GM12878 (cell line): ENCODE measurements around the gene CCDC88C. TPM values are rescaled to one million over a fixed set of nuclear protein-coding genes. Genes with fewer than 3 reads are reported as not detected.

ENCODE experiments used
- BACH1 ChIP-seq: fragments of 450-650 bp; IDR thresholded peaks from 2 replicates; pipeline ENCODE4 v1.6.1; 2017; ENCODE audit warnings: mild to moderate bottlenecking, borderline replicate concordance
- BMI1 ChIP-seq: fragments of 450-650 bp; IDR thresholded peaks from 2 replicates; pipeline ENCODE4 v1.6.1; 2016; ENCODE audit warnings: mild to moderate bottlenecking, moderate library complexity, borderline replicate concordance
- BRCA1 ChIP-seq: IDR thresholded peaks from 2 replicates; pipeline ENCODE4 v1.6.1; 2011; ENCODE audit warnings: low read depth, low read length, improper control_type of control experiment
- CHD2 ChIP-seq: IDR thresholded peaks from 2 replicates; pipeline ENCODE4 v1.6.1; 2011; ENCODE audit warnings: low read depth, low read length, improper control_type of control experiment, borderline replicate concordance
- IRF4 ChIP-seq: IDR thresholded peaks from 2 replicates; pipeline ENCODE4 v1.6.1; 2011; ENCODE audit warnings: low read depth, low read length
- MXI1 ChIP-seq: fragments of 150-350 bp; IDR thresholded peaks from 2 replicates; pipeline ENCODE4 v1.6.1; 2011; ENCODE audit warnings: low read depth, mild to moderate bottlenecking, inconsistent platforms, low read length, improper control_type of control experiment
- NBN ChIP-seq: fragments of 450-650 bp; IDR thresholded peaks from 2 replicates; pipeline ENCODE4 v1.6.1; 2016
- NFYA ChIP-seq: IDR thresholded peaks from 2 replicates; pipeline ENCODE4 v1.6.1; 2011; ENCODE audit warnings: low read depth, mild to moderate bottlenecking, low read length, improper control_type of control experiment, borderline replicate concordance
- NR2F1 ChIP-seq: fragments of 450-650 bp; conservative IDR thresholded peaks from 2 replicates; pipeline ENCODE4 v1.6.1; 2017; ENCODE audit warnings: mild to moderate bottlenecking
- RBBP5 ChIP-seq: fragments of 200-600 bp; sonication (generic); conservative IDR thresholded peaks from 2 replicates; pipeline ENCODE4 v1.6.1; 2016
- SMC3 ChIP-seq: IDR thresholded peaks from 2 replicates; pipeline ENCODE4 v1.6.1; 2011; ENCODE audit warnings: low read length, improper control_type of control experiment, borderline replicate concordance
- SRF ChIP-seq, 2 experiments: IDR thresholded peaks; 2 replicates each; pipeline ENCODE4 v1.6.1; 2011; ENCODE audit warnings: low read depth in 2 of 2, low read length in 2 of 2, mild to moderate bottlenecking in 1 of 2, moderate library complexity in 1 of 2
- TCF7 ChIP-seq: IDR thresholded peaks from 2 replicates; pipeline ENCODE4 v1.6.1; 2014; ENCODE audit warnings: antibody characterized with exemption, borderline replicate concordance
- YBX1 ChIP-seq: fragments of 450-650 bp; IDR thresholded peaks from 2 replicates; pipeline ENCODE4 v1.6.1; 2016; ENCODE audit warnings: antibody characterized with exemption
- YY1 ChIP-seq: IDR thresholded peaks from 2 replicates; pipeline ENCODE4 v1.6.1; 2011; ENCODE audit warnings: low read depth, mild to moderate bottlenecking, low read length
- ZBED1 ChIP-seq: IDR thresholded peaks from 2 replicates; pipeline ENCODE4 v1.6.1; 2016; ENCODE audit warnings: borderline replicate concordance
- polyA plus RNA-seq, 11 experiments: library from polyadenylated mRNA; depleted of rRNA in 4 of 11; unstranded in 6 of 11; stranded (reverse) in 5 of 11; fragments of >200 nt; fragmentation: Nextera tagmentation in 4 of 11; fragmentation: Illumina TruSeq in 1 of 11; extraction: Ambion mirVana in 4 of 11; extraction: Trizol in 1 of 11; gene quantifications; 1 replicate in 1 of 11; 2 replicates in 10 of 11; pipeline versions ENCODE4 v1.2.1 to v1.2.3, GENCODE V29; 2011 to 2016; ENCODE audit warnings: inconsistent platforms in 2 of 11, missing spikeins in 2 of 11, low read depth in 1 of 11
- total RNA-seq, 4 experiments: library from RNA; depleted of rRNA in 3 of 4; stranded (reverse); fragments of >200 nt in 3 of 4; fragmentation: Illumina TruSeq in 1 of 4; extraction: Trizol in 1 of 4; gene quantifications; 2 replicates each; pipeline versions ENCODE4 v1.2.1 to v1.2.3, GENCODE V29; 2013 to 2021
- TF ChIP-seq, protein P1 (sequence below): IDR thresholded peaks from 2 replicates; pipeline ENCODE4 v1.6.1; 2012; ENCODE audit warnings: mild to moderate bottlenecking, low read depth, low read length
- TF ChIP-seq, protein P2 (sequence below): fragments of 450-650 bp; IDR thresholded peaks from 2 replicates; pipeline ENCODE4 v1.6.1; 2017; ENCODE audit warnings: borderline replicate concordance
- TF ChIP-seq, protein P3 (sequence below): IDR thresholded peaks from 2 replicates; pipeline ENCODE4 v1.6.1; 2012; ENCODE audit warnings: low read depth, low read length, improper control_type of control experiment
- TF ChIP-seq, protein P4 (sequence below): IDR thresholded peaks from 2 replicates; pipeline ENCODE4 v1.6.1; 2011; ENCODE audit warnings: low read depth, mild to moderate bottlenecking, low read length, moderate library complexity, borderline replicate concordance; ENCODE audit errors: extremely low read depth
- TF ChIP-seq, protein P5 (sequence below): fragments of 450-650 bp; IDR thresholded peaks from 2 replicates; pipeline ENCODE4 v1.6.1; 2017; ENCODE audit warnings: mild to moderate bottlenecking, moderate library complexity

Gene CCDC88C
- total and polyA plus RNA-seq, 10 of the 15 experiments (the other 5 are each of a cell fraction or from before 2014, with no cell fraction given) = 4.0 to 79.6 (median 36.6) TPM

DNA sequence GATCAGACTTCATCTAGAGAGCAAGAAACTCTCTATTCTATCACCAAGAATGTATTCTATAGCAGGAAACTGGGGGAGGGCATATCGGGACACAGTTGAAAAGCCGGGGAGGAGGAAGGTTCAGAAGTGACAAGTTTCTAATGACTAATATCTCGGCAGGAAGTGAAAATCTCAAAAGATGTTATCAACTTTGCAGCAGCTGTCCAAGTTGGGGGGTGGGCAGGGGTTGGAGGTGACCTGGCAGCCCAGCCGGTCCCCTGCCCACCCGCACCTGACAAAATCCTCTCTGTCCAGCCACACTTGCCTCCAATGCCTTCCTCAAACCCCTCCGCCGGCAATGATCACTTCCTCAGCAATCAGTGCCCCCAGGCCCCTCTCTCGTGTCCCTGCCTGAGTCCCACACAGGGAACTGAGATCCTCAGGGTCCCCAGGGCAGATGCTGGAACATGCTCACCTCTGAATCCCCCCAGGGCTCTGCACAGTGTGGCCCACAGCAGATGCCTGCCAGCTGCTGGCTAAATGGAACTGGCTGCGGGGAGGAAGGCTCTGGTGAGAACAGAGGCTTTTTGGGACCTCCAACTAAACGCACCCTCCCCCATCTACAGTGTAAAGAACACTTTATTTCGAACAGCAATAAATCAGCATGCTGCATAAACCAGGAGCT lies 43.9 kb downstream of the CCDC88C start (continued):
- TF ChIP-seq, protein P1, sequence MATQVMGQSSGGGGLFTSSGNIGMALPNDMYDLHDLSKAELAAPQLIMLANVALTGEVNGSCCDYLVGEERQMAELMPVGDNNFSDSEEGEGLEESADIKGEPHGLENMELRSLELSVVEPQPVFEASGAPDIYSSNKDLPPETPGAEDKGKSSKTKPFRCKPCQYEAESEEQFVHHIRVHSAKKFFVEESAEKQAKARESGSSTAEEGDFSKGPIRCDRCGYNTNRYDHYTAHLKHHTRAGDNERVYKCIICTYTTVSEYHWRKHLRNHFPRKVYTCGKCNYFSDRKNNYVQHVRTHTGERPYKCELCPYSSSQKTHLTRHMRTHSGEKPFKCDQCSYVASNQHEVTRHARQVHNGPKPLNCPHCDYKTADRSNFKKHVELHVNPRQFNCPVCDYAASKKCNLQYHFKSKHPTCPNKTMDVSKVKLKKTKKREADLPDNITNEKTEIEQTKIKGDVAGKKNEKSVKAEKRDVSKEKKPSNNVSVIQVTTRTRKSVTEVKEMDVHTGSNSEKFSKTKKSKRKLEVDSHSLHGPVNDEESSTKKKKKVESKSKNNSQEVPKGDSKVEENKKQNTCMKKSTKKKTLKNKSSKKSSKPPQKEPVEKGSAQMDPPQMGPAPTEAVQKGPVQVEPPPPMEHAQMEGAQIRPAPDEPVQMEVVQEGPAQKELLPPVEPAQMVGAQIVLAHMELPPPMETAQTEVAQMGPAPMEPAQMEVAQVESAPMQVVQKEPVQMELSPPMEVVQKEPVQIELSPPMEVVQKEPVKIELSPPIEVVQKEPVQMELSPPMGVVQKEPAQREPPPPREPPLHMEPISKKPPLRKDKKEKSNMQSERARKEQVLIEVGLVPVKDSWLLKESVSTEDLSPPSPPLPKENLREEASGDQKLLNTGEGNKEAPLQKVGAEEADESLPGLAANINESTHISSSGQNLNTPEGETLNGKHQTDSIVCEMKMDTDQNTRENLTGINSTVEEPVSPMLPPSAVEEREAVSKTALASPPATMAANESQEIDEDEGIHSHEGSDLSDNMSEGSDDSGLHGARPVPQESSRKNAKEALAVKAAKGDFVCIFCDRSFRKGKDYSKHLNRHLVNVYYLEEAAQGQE = no peak
- no peak for TF ChIP-seq BRCA1
- TF ChIP-seq SMC3 = peak; percentile 18; the same call in 1 of the 2 replicates
- TF ChIP-seq, protein P2, sequence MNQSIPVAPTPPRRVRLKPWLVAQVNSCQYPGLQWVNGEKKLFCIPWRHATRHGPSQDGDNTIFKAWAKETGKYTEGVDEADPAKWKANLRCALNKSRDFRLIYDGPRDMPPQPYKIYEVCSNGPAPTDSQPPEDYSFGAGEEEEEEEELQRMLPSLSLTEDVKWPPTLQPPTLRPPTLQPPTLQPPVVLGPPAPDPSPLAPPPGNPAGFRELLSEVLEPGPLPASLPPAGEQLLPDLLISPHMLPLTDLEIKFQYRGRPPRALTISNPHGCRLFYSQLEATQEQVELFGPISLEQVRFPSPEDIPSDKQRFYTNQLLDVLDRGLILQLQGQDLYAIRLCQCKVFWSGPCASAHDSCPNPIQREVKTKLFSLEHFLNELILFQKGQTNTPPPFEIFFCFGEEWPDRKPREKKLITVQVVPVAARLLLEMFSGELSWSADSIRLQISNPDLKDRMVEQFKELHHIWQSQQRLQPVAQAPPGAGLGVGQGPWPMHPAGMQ = no peak
- peak; percentile 76; the same call in 1 of the 2 replicates for TF ChIP-seq CHD2
- TF ChIP-seq ZBED1 = peak; percentile 99
- peak in 1 of 2 experiments; percentile 49; a peak in 1 of 4 replicates for TF ChIP-seq SRF (IDR thresholded peaks at IDR 0.05; ENCODE audit: low read depth in 2 of 2, low read length in 2 of 2)
- TF ChIP-seq MXI1 = no peak
- TF ChIP-seq NBN = peak; percentile 82; the same call in 1 of the 2 replicates
- TF ChIP-seq, protein P3, sequence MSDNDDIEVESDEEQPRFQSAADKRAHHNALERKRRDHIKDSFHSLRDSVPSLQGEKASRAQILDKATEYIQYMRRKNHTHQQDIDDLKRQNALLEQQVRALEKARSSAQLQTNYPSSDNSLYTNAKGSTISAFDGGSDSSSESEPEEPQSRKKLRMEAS = 0 out of 2 replicates have a peak, but pooled peaks have one; percentile 20
- peak; percentile 72; the same call in 1 of the 2 replicates for TF ChIP-seq BMI1
- TF ChIP-seq NFYA = no peak
- no peak for TF ChIP-seq TCF7
- TF ChIP-seq RBBP5 = no peak
- TF ChIP-seq, protein P4, sequence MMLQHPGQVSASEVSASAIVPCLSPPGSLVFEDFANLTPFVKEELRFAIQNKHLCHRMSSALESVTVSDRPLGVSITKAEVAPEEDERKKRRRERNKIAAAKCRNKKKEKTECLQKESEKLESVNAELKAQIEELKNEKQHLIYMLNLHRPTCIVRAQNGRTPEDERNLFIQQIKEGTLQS = no peak
- TF ChIP-seq YY1 = 0 out of 2 replicates have a peak, but pooled peaks have one; percentile 6
- no peak for TF ChIP-seq YBX1
- TF ChIP-seq BACH1 = peak; percentile 94
- TF ChIP-seq IRF4 = peak; percentile 95
- TF ChIP-seq, protein P5, sequence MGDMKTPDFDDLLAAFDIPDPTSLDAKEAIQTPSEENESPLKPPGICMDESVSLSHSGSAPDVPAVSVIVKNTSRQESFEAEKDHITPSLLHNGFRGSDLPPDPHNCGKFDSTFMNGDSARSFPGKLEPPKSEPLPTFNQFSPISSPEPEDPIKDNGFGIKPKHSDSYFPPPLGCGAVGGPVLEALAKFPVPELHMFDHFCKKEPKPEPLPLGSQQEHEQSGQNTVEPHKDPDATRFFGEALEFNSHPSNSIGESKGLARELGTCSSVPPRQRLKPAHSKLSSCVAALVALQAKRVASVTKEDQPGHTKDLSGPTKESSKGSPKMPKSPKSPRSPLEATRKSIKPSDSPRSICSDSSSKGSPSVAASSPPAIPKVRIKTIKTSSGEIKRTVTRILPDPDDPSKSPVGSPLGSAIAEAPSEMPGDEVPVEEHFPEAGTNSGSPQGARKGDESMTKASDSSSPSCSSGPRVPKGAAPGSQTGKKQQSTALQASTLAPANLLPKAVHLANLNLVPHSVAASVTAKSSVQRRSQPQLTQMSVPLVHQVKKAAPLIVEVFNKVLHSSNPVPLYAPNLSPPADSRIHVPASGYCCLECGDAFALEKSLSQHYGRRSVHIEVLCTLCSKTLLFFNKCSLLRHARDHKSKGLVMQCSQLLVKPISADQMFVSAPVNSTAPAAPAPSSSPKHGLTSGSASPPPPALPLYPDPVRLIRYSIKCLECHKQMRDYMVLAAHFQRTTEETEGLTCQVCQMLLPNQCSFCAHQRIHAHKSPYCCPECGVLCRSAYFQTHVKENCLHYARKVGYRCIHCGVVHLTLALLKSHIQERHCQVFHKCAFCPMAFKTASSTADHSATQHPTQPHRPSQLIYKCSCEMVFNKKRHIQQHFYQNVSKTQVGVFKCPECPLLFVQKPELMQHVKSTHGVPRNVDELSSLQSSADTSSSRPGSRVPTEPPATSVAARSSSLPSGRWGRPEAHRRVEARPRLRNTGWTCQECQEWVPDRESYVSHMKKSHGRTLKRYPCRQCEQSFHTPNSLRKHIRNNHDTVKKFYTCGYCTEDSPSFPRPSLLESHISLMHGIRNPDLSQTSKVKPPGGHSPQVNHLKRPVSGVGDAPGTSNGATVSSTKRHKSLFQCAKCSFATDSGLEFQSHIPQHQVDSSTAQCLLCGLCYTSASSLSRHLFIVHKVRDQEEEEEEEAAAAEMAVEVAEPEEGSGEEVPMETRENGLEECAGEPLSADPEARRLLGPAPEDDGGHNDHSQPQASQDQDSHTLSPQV = peak; percentile 74; the same call in 1 of the 2 replicates
- TF ChIP-seq NR2F1 = peak; percentile 96
